Kidney (tissue), 14 donors: ENCODE results near the gene AIFM3. TPM values are rescaled to one million over a fixed set of nuclear protein-coding genes. Genes with fewer than 3 reads are reported as not detected.
"Not testable (repeated sequence)": the region's sequence is repeated elsewhere in the genome, so short reads cannot be mapped to it uniquely, and the experiment has no call there.

Experiments used
- DNase-seq, 5 donors: peaks; one replicate each; pipeline ENCODE4 v3.0.0-alpha.2; 2013 to 2020
- FAIRE-seq: peaks from 2 replicates; lab custom pipeline; 2012; peaks lifted over from hg19 to GRCh38; lab: Jason Lieb, UNC
- H3K27ac ChIP-seq, 2 donors: one replicate each; pipeline ENCODE4 v1.7.0; 2013; ENCODE audit warnings: low read depth in 2 of 2, low read length in 2 of 2, inconsistent platforms in 1 of 2
- H3K27me3 ChIP-seq: one replicate; pipeline ENCODE4 v1.7.1; 2013; ENCODE audit warnings: low read length, inconsistent platforms; ENCODE audit not compliant: control insufficient read depth, insufficient read depth
- H3K36me3 ChIP-seq, 3 donors: one replicate each; pipeline versions ENCODE4 v1.7.0 to v1.7.1; 2013; ENCODE audit warnings: low read length in 3 of 3, control low read depth in 1 of 3, inconsistent platforms in 1 of 3; ENCODE audit not compliant: insufficient read depth in 3 of 3, control insufficient read depth in 2 of 3
- H3K4me1 ChIP-seq, 3 donors: one replicate each; pipeline versions ENCODE4 v1.7.0 to v1.7.1; 2013; ENCODE audit warnings: low read length in 3 of 3, inconsistent platforms in 1 of 3, low read depth in 1 of 3; ENCODE audit not compliant: control insufficient read depth in 2 of 3, insufficient read depth in 2 of 3
- H3K4me3 ChIP-seq, 3 donors: one replicate each; pipeline versions ENCODE4 v1.7.0 to v1.8.1; 2013; ENCODE audit warnings: low read length in 3 of 3, control low read depth in 1 of 3, inconsistent platforms in 1 of 3
- H3K9ac ChIP-seq, 3 donors: one replicate each; pipeline versions ENCODE4 v1.7.0 to v1.7.1; 2013; ENCODE audit warnings: low read length in 3 of 3, control low read depth in 1 of 3, inconsistent platforms in 1 of 3
- H3K9me3 ChIP-seq, 3 donors: one replicate each; pipeline versions ENCODE4 v1.7.0 to v1.7.1; 2013; ENCODE audit warnings: low read length in 3 of 3, control low read depth in 1 of 3, inconsistent platforms in 1 of 3; ENCODE audit not compliant: control insufficient read depth in 2 of 3, insufficient read depth in 1 of 3
- CTCF ChIP-seq: IDR thresholded peaks from 3 replicates; pipeline ENCODE4 v1.5.1; 2012; ENCODE audit warnings: mild to moderate bottlenecking, moderate library complexity, borderline replicate concordance; ENCODE audit not compliant: insufficient read depth; ENCODE audit errors: extremely low read depth
- intact Hi-C: fragments of 100-400 bp; cut with DNase I; formaldehyde crosslinking; loops from one replicate; pipeline ENCODE4 v1.11.1; 2022
- polyA plus RNA-seq: library from polyadenylated mRNA; stranded (reverse); fragments of 350-450 nt; fragmentation: Illumina TruSeq; extraction: RNeasy Lipid Tissue Mini Kit (QIAGEN cat#74804); gene quantifications from one replicate; pipeline ENCODE4 v1.2.3, GENCODE V29; 2014; ENCODE audit warnings: low read depth, low replicate concordance; ENCODE audit not compliant: insufficient read depth
- total RNA-seq: library from RNA; stranded (reverse); fragmentation: NEBNext Ultra II Directional; extraction: Animal tissue kit (Norgen Biotek cat#: 25700); gene quantifications from one replicate; pipeline ENCODE4 v1.2.1, GENCODE V29; 2021
- donor health status: control.
- donor health status: control.
- donor health status: control.
- donor health status: control.
- donor health status: control.
- donor health status: DM: yes; HTN: yes; CAD: no.
- donor health status: Normal renal cell carcinoma (clear cell type).

Gene AIFM3
- total and polyA plus RNA-seq, 2 donors from 2014 or later, result 3.1 to 4.4 TPM

DNA sequence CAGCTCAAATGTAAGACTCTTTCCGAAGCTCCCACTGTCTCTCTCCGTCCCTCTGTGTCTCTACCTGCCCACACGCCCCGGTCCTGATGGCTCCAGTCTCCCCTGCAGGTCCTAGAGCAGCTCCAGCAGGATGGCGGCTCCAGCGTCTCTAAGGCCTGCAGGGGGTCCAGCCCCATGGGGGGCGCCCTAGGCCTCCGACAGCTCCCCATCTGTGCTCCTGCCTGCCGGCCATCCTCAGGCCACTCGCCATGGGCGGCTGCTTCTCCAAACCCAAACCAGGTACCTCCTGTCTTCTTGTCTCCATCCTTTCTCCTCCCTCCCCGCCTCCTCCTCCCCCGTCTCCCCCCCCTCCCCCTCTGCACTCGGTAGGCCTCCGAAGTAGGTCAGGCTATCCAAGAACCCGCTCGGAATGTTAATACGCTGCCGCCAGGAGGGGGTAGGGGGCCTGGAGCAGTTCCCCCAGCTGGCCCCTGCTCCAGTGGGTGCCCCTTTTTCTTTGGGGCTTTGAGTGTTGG lies 699 bp downstream of the AIFM3 start:
- FAIRE-seq (no peak), DNase-seq (no peak)
- peaks cover 0 to 7% (median 0%) of the 10 kb centered on the region in 3 donors for H3K4me1 ChIP-seq
- no peak overlapping the region for H3K9ac ChIP-seq
- H3K27me3 ChIP-seq, result peaks cover 3% of the 10 kb centered on the region
- no peak overlapping the region for H3K4me3 ChIP-seq
- no peak for TF ChIP-seq CTCF
- intact Hi-C loops, result no loop called here
- no peak overlapping the region for H3K27ac ChIP-seq
- H3K9me3 ChIP-seq, result no peaks in the 10 kb centered on the region
- no peaks in the 10 kb centered on the region for H3K36me3 ChIP-seq

- Histone ChIP-seq H3K36me3 (no peaks in the 10 kb centered on the region), H3K27me3 (peaks cover 3% of the 10 kb centered on the region), H3K4me1 (peaks cover 0 to 7% (median 0%) of the 10 kb centered on the region in 3 donors), H3K27ac (no peak overlapping the region), H3K9me3 (no peaks in the 10 kb centered on the region), H3K4me3 (no peak overlapping the region), H3K9ac (no peak overlapping the region)
- no peak for DNase-seq
- no peak for TF ChIP-seq CTCF
- FAIRE-seq, result no peak
- intact Hi-C loops, result no loop called here
Measured at GRCh38 chr22:20968281-20968977, 1.4 kb downstream of the AIFM3 start.

- no peak overlapping the region for H3K9ac ChIP-seq
- intact Hi-C loops, result no loop called here
- H3K36me3 ChIP-seq, result no peaks in the 10 kb centered on the region
- H3K9me3 ChIP-seq, result no peaks in the 10 kb centered on the region
- H3K4me3 ChIP-seq, result no peak overlapping the region
- no peaks in the 10 kb centered on the region for H3K27me3 ChIP-seq
- no peak for TF ChIP-seq CTCF
- H3K27ac ChIP-seq, result no peak overlapping the region
- FAIRE-seq (no peak), DNase-seq (no peak)
- H3K4me1 ChIP-seq, result no peaks in the 10 kb centered on the region
Measured at GRCh38 chr22:20970939-20971657, 4.0 kb downstream of the AIFM3 start.

- H3K36me3 ChIP-seq, H3K4me1 ChIP-seq, intact Hi-C loops, H3K4me3 ChIP-seq, H3K9ac ChIP-seq, DNase-seq, H3K9me3 ChIP-seq, H3K27me3 ChIP-seq, FAIRE-seq, H3K27ac ChIP-seq: not testable (repeated sequence)
Measured at GRCh38 chr22:20972014-20972694, 5.1 kb downstream of the AIFM3 start.
